ENCODE results near the gene PPIC. TPM values are rescaled to one million over a fixed set of nuclear protein-coding genes. Genes with fewer than 3 reads are reported as not detected.
A peak's percentile ranks its signal among the peaks of the same experiment; 100 is the strongest.

The PPIC gene
- total RNA-seq, 1 experiment from 2014 or later: 12.6 TPM

DNA sequence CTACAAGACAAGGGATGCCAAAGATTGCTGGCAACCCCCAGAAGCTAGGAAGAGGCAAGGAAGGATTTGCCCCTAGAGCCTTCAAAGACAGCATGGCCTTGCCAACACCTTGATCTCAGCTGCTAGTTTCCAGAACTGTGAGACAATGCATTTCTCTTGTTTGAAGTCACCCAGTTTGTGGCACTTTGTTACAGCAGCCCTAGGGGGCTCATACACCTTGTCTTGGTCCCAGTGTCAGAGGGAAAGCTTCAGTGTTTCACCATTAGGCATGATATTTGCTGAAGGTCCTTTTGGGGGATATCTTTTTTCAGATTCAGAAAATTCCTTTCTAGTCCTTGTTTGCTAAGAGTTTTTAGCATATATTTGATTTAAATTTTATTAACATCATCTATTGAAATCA, 3.1 kb upstream of the PPIC start:
- no peak for DNase-seq
- Histone ChIP-seq H3K4me3 (ENCODE audit: insufficient read depth, low read depth, low read length) (no peak overlapping the region), H3K27me3 (ENCODE audit: control insufficient read depth, insufficient read depth, low read length) (peaks cover 5% of the 10 kb centered on the region), H3K36me3 (replicated peaks; ENCODE audit: control insufficient read depth, insufficient read depth, low read length) (no peaks in the 10 kb centered on the region)

DNA sequence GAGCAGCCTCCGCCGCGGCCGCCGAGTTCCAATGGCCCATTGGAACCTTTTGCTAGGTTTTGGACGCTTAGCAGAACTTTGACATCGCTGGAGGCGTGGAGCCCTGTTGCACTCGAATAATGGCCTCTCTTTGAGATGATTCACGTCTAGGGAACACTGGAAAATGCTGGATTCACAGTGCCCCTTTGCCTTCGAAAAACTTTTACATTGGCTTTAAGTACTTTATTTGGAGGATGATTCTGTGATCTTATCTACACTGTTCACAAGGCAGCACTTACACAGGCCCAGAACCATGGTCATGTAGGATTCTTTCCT, 536 bp upstream of the PPIC start:
- DNase-seq: no peak
- no peaks in the 10 kb centered on the region for H3K36me3 ChIP-seq (replicated peaks; ENCODE audit: control insufficient read depth, insufficient read depth, low read length)
- H3K27me3 ChIP-seq (ENCODE audit: control insufficient read depth, insufficient read depth, low read length): peaks cover 5% of the 10 kb centered on the region
- peak overlapping the region; percentile 82 for H3K4me3 ChIP-seq (ENCODE audit: insufficient read depth, low read depth, low read length)

DNA sequence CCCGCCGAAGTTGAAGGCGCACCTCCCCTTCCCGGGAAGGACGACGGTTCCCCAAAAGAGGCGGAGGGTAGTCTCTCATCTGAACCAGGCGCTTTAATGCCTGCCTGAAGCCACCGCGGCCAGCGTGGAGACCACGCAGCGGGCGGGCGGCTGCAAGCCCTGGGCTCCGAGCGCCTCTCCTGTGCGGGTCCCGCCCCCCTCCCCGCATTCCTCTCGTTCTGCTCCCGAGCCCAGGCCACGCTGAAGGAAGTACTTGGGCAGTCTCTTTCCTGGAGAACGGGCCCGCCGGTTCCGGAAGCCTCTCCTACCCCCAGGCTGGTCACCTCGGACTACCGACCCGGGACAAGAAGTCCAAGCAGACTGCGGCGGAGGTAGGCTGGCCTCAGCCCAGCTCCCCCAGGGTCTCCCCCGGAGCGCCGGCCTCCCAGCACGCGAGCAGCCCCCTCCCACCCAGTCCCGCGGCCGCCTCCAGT, 571 bp downstream of the PPIC start:
- H3K4me3 ChIP-seq (ENCODE audit: insufficient read depth, low read depth, low read length): peak overlapping the region; percentile 82
- H3K27me3 ChIP-seq (ENCODE audit: control insufficient read depth, insufficient read depth, low read length): peaks cover 5% of the 10 kb centered on the region
- no peaks in the 10 kb centered on the region for H3K36me3 ChIP-seq (replicated peaks; ENCODE audit: control insufficient read depth, insufficient read depth, low read length)
- DNase-seq: peak; percentile 86

DNA sequence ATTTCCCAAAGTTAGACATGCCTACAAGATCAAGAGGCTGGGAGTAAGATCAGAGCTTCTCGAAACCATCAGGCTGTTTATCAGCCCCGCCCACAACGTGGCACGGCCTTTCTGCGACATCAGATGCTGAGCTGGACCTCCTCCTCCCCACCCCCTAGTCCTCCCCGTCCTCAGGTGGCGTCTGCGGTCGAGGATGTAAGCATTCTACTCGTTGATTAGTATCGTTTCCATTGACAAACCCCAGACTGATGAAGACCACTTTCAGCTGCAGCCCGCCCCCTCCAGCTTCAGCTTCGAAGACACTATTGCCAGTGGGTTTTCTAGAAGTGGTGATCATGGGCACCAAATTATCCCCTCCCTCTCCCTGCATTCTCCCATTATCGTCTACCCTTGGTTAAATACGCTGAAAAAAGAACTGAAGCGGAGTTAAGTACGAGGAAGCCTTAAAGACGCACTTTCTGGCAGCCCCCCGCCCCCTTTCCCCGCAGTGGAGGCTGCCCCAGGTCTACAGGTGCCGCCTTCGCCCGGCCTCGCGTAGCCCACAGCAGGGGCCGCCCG, 1.1 kb downstream of the PPIC start:
- peak; percentile 79 for DNase-seq
- no peaks in the 10 kb centered on the region for H3K36me3 ChIP-seq (replicated peaks; ENCODE audit: control insufficient read depth, insufficient read depth, low read length)
- H3K4me3 ChIP-seq (ENCODE audit: insufficient read depth, low read depth, low read length): peak overlapping the region; percentile 82
- peaks cover 5% of the 10 kb centered on the region for H3K27me3 ChIP-seq (ENCODE audit: control insufficient read depth, insufficient read depth, low read length)

DNA sequence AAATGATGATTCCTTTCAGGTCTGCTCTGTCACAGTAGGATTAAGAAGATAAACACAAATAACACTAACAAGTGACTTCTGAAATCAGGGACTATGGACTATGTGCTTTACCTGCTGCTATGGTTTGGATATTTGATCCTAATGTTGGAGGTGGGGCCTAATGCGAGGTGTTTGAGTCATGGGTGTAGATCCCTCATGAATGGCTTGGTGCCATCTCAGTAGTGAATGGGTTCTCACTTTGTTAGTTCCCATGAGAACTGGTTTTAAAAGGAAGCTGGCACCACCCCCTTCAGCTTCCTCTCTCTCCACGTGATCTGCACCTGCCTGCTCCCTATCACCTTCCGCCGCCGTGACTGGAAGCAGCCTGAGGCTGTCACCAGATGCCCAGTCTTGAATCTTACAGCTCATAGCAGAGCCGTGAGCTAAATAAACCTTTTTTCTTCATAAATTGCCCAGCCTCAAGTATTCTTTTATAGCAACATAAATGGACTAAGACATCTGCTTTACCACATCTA, 3.3 kb downstream of the PPIC start:
- peaks cover 2% of the 10 kb centered on the region; the same call in 1 of the 2 replicates for H3K36me3 ChIP-seq (replicated peaks; ENCODE audit: control insufficient read depth, insufficient read depth, low read length)
- DNase-seq: no peak
- H3K4me3 ChIP-seq (ENCODE audit: insufficient read depth, low read depth, low read length): no peak overlapping the region
- peaks cover 1% of the 10 kb centered on the region for H3K27me3 ChIP-seq (ENCODE audit: control insufficient read depth, insufficient read depth, low read length)

DNA sequence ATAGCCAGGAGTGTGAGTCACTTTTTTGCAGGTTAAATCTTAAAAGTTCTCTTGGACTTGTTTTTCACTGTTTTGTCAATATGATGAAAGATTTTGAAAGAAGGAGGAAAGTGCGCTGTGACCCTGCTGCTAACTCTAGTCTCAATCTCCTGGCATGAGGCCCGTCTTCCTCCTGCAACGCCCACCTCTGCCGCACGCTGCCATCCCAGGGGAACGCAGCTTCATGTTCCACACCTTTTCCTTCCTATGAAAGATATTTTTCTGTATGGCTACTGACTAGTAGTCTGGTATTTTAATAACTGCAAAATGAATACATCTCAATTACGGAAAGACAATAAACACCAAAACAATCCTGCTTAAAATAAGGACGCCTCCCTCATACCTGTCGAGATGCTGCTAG, 8.3 kb downstream of the PPIC start:
- DNase-seq: no peak
- no peaks in the 10 kb centered on the region for H3K27me3 ChIP-seq (ENCODE audit: control insufficient read depth, insufficient read depth, low read length)
- H3K4me3 ChIP-seq (ENCODE audit: insufficient read depth, low read depth, low read length): no peak overlapping the region
- peaks cover 5% of the 10 kb centered on the region for H3K36me3 ChIP-seq (replicated peaks; ENCODE audit: control insufficient read depth, insufficient read depth, low read length)

DNA sequence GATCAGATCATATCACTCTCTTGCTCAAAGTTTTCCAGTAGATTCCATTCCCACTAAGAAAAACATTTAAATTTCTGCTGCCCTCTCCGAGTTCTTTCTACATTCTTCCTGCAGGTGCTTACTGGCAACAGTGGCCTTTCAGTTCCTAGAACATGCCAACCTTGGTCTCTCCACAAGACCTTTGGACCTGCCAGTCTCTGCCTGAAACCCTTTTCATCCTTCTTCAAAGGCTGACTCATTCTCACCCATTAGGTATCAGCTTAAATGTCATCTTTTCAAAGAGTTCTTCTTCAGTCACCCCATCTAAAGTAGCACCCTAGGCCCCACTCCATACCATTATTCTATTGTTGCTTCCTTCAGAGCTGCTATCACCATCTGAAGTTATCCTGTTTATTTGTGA, 21.8 kb downstream of the PPIC start:
- Histone ChIP-seq H3K4me3 (ENCODE audit: insufficient read depth, low read depth, low read length) (no peak overlapping the region), H3K36me3 (replicated peaks; ENCODE audit: control insufficient read depth, insufficient read depth, low read length) (no peaks in the 10 kb centered on the region), H3K27me3 (ENCODE audit: control insufficient read depth, insufficient read depth, low read length) (no peaks in the 10 kb centered on the region)
- no peak for DNase-seq

DNA sequence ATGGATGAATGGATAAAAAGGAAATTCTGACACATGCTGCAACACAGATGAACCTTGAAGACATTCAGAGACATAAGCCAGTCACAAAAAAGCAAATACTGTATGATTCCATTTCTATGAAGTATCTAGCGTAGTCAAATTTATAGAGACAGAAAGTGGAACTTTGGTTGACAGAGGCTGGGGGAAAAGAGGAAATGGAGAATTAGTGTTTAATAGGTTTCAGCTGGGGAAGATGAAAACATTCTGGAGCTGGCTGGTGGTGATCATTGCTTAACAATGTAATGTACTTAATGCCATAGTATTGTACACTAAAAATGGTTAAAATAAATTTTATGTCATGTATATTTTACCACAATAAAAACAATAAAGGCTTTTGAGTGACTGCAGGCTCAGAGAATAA, 24.2 kb downstream of the PPIC start:
- no peak overlapping the region for H3K4me3 ChIP-seq (ENCODE audit: insufficient read depth, low read depth, low read length)
- no peaks in the 10 kb centered on the region for H3K27me3 ChIP-seq (ENCODE audit: control insufficient read depth, insufficient read depth, low read length)
- H3K36me3 ChIP-seq (replicated peaks; ENCODE audit: control insufficient read depth, insufficient read depth, low read length): no peaks in the 10 kb centered on the region
- no peak for DNase-seq

DNA sequence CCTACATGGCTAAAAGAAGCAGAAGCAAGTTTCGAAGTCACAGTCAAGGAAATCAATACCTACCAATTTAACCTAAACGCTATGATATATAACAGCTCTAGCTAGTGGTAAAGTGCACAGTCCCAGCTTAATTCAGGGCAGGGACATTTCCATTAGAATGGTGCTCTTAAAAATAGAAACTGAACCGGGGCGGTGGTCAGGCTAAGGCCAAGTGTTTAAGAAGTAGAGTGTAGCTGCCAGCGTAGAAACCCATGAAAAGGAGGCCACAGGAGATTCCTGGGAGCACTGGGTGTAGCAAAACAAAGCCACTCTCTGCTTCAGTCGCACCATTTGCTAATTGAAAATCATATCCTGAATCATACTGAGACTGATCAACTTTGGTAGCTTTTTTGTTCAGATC, 28.8 kb downstream of the PPIC start:
- Histone ChIP-seq H3K36me3 (replicated peaks; ENCODE audit: control insufficient read depth, insufficient read depth, low read length) (no peaks in the 10 kb centered on the region), H3K27me3 (ENCODE audit: control insufficient read depth, insufficient read depth, low read length) (no peaks in the 10 kb centered on the region)
- DNase-seq: no peak

DNA sequence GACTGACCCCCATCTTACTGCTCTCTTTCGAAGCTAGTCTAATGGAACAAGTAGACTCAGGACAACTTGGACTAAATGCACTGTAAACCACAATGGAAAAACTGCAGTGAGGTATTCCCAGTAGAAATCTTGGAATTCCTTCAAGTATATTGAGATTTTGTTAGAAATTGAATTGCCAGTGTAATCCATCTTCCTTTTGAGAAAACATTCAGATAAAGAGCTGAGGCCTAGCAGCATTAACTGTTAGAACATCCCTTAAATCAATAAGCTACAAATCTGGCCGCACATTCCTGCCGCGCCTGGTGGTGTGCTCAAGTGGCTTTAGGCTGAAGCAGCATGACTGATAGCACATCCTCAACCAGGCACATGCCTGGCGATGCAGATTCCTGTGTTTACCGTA, 29.3 kb downstream of the PPIC start:
- no peak for DNase-seq
- Histone ChIP-seq H3K4me3 (ENCODE audit: insufficient read depth, low read depth, low read length) (no peak overlapping the region), H3K36me3 (replicated peaks; ENCODE audit: control insufficient read depth, insufficient read depth, low read length) (no peaks in the 10 kb centered on the region), H3K27me3 (ENCODE audit: control insufficient read depth, insufficient read depth, low read length) (no peaks in the 10 kb centered on the region)

More for the DNA sequence above, 28.8 kb downstream of the PPIC start:
- no peak overlapping the region for H3K4me3 ChIP-seq (ENCODE audit: insufficient read depth, low read depth, low read length)

DNA sequence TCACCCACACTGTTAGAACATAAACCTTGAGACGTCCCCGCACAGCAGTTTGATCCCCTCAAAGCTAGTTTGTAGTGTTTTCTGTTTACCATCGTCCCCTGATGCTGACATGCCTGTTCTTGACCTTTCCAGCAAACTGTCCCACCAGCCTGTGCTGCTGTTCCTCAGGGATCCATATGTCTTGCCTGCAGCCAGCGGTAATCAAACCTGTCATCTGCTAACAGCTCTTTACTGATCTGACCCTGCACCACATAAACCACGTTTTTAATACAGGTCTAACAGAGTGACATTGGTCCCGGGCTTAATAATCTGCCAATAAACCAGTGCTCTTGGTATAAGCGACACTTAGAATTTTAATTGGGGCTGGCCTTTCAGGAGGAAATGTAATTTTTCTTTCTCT, 34.7 kb downstream of the PPIC start:
- DNase-seq: no peak
- no peaks in the 10 kb centered on the region for H3K27me3 ChIP-seq (ENCODE audit: control insufficient read depth, insufficient read depth, low read length)
- H3K36me3 ChIP-seq (replicated peaks; ENCODE audit: control insufficient read depth, insufficient read depth, low read length): no peaks in the 10 kb centered on the region
- H3K4me3 ChIP-seq (ENCODE audit: insufficient read depth, low read depth, low read length): no peak overlapping the region

DNA sequence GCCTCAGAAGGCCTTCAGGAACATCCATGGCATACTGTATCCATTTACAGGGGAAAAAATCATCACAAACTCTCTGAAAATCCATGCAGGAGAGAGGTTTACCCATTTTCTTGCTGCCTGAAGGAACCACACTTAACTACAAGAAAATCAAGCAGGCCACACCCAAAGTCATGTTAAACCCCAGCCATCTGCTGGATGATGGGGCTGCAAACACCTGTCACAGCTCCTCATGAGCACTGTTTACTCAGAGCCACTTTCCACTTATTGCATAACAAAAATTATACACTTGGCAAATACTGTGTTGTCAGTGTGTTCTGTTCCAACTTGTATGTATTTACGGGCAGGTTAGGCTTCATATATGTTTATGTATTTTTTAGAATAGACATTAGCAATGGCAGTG, 35.8 kb downstream of the PPIC start:
- Histone ChIP-seq H3K27me3 (ENCODE audit: control insufficient read depth, insufficient read depth, low read length) (no peaks in the 10 kb centered on the region), H3K36me3 (replicated peaks; ENCODE audit: control insufficient read depth, insufficient read depth, low read length) (no peaks in the 10 kb centered on the region), H3K4me3 (ENCODE audit: insufficient read depth, low read depth, low read length) (no peak overlapping the region)
- DNase-seq: no peak

DNA sequence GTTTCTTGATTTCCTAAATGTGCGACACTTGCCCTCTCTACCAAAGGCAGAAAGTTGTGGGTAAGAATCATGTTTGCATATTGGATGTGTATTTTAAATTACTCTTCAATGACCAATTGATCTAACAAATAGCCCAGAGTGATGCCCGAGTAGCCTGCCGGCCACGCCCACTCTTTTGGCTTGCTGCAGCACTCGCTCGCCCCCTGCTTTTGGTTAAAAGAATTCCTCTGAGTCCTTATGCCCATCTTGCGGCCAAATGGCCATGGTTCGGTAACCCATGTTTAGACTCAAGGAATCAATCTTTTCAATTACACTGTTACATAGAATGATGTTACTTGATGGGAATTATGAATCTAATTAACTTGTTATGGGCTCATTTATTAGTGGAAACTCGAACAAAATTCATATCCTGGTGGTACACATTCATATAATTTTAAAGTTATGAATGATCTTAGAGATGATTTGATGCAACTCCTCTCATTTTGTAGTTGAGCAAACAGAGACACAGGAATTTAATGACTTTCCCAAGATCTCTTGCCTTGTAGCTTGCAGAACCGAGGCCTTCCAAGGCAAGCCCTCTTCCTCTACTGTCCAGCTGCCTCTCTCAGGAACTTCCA, 36.5 kb downstream of the PPIC start:
- Histone ChIP-seq H3K27me3 (ENCODE audit: control insufficient read depth, insufficient read depth, low read length) (no peaks in the 10 kb centered on the region), H3K36me3 (replicated peaks; ENCODE audit: control insufficient read depth, insufficient read depth, low read length) (no peaks in the 10 kb centered on the region), H3K4me3 (ENCODE audit: insufficient read depth, low read depth, low read length) (no peak overlapping the region)
- peak; percentile 81 for DNase-seq

DNA sequence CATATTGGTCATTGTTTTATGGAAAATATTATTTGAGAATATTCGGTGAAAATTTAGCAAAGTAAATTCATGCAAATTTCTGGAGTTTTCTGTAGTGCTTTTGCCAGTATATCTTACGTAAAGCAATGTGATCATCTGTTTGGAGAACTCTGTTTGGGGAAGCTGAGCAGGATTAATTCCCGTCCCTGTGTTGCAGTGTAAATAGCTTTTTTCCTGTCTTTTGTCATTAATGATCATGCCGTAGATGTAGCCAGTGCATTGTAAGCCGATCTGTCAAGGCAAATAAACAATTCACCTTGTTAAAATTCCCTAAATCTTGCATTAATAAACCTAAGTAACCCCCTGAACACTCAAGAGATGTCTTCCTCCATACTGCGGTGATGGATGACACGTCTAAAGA, 39.2 kb downstream of the PPIC start:
- Histone ChIP-seq H3K36me3 (replicated peaks; ENCODE audit: control insufficient read depth, insufficient read depth, low read length) (no peaks in the 10 kb centered on the region), H3K27me3 (ENCODE audit: control insufficient read depth, insufficient read depth, low read length) (no peaks in the 10 kb centered on the region), H3K4me3 (ENCODE audit: insufficient read depth, low read depth, low read length) (no peak overlapping the region)
- no peak for DNase-seq

DNA sequence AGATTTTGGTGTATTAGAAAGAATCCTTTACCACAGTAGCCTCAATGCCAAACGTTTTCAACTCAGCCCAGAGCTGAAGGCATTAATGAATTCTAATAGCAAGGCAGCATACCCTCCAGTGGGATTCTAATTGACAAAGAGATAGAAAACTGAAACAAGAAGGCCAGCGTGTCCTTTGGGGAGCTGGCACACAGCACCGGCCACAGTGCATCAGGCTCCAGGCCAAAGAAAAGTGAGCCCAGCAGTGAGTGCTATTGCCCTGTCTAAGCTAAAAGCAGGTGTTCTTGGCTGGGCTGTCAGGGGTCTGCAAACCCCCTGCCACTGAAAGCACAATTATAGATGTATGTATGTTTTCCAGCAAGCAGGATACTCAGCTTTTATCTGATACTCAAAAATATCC, 40.4 kb downstream of the PPIC start:
- H3K27me3 ChIP-seq (ENCODE audit: control insufficient read depth, insufficient read depth, low read length): no peaks in the 10 kb centered on the region
- DNase-seq: no peak

More for the DNA sequence above, 40.4 kb downstream of the PPIC start:
- H3K36me3 ChIP-seq (replicated peaks; ENCODE audit: control insufficient read depth, insufficient read depth, low read length): no peaks in the 10 kb centered on the region
- H3K4me3 ChIP-seq (ENCODE audit: insufficient read depth, low read depth, low read length): no peak overlapping the region
